Measurements from ENCODE around the gene LRMDA.

The LRMDA gene

GRCh38 chr10:75402486-75403143 lies 28.8 kb upstream of the LRMDA start:
- no peak for DNase-seq (ENCODE audit: low read depth in 2 of 2)

DNA sequence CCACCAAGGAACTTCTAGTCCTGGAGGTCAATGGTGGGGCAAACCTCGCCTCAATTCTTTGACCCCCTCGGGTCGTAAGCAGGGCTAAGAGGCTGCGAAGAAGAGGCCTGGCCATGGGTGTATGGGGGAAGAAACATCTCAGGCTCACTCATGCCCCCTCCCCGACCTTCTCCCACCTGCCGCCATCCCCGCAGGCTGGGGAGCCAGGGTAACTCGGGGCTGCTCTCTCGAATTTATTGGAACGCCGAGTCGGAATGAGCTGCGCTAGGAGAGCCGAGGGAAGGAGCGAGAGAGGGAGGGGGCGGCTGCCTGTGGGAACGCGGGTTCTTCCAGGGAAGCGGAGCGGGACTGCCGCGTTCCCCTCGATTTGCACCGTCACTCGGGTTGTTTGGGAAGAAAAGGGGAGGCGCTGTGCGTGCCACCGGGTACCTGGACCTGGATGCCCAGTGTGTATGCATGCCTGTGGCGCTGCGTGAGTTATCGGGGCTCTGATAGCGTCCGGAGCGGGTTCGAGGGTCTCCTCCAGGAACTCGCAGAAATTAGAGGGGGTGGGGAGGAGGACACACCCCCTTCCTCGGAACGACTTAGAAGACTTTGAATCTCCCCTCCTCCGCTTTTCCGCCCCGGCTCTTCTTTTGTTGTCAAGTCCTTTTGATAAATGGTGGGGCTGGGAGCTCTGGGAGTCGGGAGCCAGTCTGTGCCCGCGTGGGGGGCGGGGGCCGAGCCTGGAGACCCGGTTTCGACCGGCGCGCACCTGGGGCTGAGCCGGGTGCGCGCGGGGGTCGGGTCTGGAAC lies 28.1 kb upstream of the LRMDA start:
- DNase-seq (ENCODE audit: low read depth in 2 of 2): no peak

DNA sequence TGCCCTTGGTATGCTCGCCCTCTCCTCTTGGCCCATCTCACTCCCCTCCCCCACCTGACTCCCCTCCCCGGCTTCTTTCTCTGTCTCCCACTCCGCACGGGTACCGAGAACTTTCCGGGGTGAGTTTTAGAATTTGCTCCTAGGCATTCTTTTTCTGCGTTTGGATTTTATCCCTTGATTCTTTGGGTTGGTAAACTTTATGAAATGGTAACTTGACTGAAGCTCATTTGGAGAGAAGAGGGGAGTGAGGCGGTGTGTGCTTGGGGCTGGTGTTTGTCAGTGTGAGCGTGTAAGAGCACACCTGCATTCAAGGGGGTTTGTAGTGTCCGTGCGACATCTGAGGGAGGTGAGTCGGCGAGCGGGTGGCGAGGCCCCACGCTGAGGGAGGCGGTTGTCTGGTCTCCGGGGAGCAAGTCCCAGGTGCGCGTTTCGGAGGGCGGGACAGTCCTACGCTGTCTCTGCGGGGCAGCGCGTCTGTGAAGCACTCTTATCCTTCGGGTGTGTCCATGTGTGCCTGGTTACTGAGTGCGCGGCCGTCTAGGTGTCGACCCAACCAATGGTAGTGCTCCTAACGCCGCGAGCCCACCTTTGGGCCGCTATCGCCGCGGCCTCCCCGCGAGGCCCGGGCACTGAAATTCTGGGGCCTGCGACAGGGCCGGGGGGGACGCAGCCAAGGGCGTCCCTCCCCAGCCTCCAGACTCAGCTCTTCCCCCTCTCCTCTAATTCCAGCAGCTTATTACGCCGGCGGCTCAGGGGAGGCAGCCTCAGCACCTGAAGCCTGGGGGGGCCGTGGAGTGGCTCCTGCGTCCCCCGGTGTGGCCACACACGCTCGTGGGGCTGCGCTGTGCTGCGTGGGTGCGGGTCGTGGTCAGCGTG lies 27.2 kb upstream of the LRMDA start:
- no peak for DNase-seq (ENCODE audit: low read depth in 2 of 2)

DNA sequence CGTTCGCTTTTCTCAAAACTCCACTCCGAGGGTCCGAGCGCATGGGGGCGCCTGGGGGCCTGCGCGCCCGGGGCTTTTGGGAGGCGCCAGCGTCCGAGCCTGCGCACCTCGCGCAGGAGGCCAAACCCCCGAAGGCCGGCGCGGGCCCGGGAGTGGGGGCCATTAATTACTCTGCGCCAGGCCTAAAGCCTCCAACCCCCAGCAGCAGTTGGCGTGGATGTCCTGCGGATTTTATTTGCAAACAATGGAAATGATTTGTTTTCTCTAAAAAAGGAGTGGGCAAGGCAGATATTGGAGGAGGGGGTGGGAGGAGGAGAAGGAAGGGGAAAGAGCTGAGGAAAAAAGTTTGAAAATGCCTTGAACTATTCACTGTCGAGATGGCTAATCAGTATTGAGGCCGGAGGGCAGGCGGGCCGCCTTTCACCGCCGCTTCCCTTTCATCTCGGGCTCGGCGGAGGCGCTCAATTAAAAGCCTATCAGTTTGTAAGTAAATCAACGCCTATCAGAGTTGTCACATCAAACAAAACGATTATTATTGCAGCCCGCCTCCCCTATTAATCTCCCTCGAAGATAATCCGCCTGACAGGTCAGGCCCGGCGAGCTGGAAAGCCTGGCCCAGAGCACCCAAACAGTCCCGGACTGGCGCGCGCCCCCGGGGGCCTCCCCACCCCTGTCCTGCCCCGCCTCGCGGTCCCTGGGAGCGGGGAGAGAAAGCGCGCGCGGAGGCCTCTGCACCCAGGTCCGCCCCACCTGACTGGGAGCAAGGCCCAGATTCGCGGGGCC lies 26.4 kb upstream of the LRMDA start:
- DNase-seq (ENCODE audit: low read depth in 2 of 2): no peak

DNA sequence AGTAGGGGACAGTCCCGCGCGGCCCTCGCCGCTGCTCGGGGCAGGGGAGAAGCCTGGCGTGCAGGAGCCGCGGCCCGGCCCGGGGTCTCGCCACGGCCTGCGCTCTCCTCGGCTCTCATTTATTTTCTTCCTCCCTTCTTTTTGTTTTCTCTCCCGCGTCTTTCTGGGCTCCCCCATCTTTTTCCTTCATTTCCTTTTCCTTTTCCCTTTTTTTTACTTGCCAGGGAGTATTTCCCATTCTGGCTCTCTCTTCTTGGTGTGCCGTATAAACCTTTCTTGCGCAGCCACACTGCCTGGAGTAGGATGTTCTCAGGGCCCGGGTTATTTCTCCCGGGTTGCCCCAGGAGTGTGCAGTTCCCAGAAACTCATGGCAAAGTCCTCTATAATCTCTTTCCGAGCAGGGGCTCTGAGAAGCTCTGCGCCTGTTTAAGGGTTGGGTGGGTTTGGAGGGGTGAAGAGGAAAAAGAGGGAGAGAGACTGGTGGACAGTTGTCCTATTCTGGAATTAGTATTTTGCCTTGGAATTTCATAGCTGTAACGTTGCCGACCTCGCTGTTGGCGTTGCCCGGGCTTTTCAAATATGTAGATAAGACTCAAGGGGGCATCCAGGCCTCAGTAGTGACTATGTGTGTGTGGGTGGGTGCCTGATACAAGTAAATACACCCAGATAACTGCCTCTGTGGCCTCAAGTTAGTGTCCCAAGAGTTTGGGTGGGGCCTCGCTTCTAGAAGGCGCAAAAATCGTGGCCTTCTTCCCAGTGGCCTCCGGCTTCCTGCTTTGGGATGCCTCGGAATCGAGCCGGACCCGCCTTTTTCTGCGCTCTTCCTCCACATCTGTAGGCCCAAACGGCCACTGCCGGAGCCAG lies 25.6 kb upstream of the LRMDA start:
- DNase-seq (ENCODE audit: low read depth in 2 of 2): no peak

DNA sequence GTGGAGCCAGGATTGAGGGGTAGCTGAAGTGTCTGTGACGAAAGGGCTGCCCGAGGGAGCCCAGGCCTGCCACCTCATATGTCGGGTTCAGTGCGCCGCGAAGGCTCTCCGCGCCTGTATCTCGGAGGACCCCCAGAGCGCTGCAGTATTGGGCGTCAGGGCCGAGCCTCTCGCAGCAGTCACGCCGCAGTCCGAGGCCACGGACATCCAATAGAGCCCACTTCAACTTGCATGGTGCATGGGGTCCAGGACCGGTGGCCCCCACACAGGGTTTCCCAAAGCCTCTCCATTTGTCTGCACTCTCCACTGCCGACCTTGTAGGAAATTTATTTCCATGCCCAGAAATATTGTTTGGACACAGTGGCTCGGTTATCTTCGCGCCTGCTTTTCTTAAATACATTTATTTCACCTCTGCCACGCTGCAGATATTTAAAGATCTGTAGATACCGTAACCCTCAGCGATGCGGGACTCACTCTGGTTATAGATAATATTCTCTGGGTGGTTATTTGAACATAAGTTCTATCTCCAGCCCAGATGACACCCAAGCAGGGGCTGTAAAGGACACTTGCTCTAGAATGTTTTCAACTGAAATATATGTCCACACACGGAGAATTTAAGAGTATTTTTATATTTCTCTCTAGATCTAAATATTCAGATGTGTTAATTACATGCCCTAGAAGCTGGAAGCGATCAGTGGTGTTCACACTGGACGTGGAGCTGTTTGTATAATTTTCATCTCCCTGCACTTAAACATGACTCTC lies 24.8 kb upstream of the LRMDA start:
- no peak for DNase-seq (ENCODE audit: low read depth in 2 of 2)

DNA sequence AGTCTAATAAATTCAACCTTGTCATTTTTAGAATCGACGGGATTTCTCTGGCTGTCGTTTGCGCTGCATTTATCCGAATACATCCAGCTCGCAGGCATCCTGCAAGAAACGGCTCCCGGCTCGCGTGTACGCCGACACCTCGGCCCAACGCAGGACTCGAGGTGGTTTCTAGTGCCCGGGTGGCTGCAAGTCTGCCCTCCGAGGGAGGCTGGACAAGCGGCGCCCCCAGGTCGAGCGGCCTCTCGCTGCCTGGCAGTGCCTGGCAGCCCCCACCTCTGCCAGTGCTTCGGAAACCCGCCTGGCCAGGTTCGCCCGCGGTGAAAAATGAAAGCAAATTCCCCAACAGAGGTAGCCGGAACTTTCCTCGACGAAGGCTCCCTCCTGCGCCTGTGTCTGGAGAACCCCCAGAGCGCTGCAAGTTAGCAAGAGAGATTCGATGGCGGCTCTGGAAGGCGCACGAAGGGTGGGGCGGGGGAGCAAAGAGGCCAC lies 24.2 kb upstream of the LRMDA start:
- no peak for DNase-seq (ENCODE audit: low read depth in 2 of 2)

- DNase-seq (ENCODE audit: low read depth in 2 of 2): no peak
These were observed 23.5 kb upstream of the LRMDA start for GRCh38 chr10:75407713-75408508.

GRCh38 chr10:75408509-75408875 lies 22.9 kb upstream of the LRMDA start:
- DNase-seq (ENCODE audit: low read depth in 2 of 2): no peak

- no peak for DNase-seq (ENCODE audit: low read depth in 2 of 2)
These were observed 22.2 kb upstream of the LRMDA start for GRCh38 chr10:75408911-75409885.

GRCh38 chr10:75410132-75411005 lies 21.1 kb upstream of the LRMDA start:
- no peak for DNase-seq (ENCODE audit: low read depth in 2 of 2)

DNA sequence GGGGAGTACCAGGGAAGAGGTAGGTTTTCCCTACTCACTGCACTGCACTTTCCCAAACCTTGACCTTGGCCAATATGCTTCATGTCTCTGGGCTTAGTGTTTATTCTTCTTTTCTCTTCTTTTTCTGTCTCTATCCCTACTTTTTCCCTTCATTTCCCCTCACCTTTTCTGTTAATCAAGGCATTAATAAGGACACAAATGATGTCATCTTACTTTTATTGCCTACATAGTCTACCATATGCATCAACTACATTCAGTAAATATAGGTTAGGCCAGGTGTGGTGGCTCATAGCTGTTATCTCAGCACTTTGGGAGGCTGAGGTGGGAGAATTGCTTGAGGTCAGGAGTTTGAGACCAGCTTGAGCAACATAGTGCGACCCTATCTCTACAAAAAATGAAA lies 16.9 kb upstream of the LRMDA start:
- no peak for DNase-seq (ENCODE audit: low read depth in 2 of 2)

GRCh38 chr10:75417522-75417927 lies 13.9 kb upstream of the LRMDA start:
- no peak for DNase-seq (ENCODE audit: low read depth in 2 of 2)

GRCh38 chr10:75418293-75418692 lies 13.1 kb upstream of the LRMDA start:
- no peak for DNase-seq (ENCODE audit: low read depth in 2 of 2)

DNA sequence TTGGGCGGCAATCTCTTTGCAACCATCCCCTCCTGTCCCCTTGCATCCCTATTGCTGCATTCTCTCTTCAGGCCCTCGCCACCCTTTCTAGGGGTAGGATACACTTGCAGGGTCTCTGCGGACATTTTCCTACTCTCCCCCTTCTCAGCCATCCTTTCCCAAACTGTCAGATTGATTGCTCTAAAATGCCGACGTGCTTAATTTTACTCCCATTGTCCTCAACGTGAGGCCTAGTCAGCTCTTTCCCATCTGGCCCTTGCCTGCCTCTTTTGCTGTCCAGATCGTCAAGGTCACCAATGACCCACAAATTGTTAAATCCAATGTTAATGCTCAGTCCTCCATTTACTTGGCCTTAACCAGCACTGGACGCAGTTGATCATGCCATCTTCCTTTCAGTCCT lies 12.7 kb upstream of the LRMDA start:
- no peak for DNase-seq (ENCODE audit: low read depth in 2 of 2)

GRCh38 chr10:75422913-75423312 lies 8.5 kb upstream of the LRMDA start:
- DNase-seq (ENCODE audit: low read depth in 2 of 2): no peak

GRCh38 chr10:75424571-75424970 lies 6.9 kb upstream of the LRMDA start:
- DNase-seq (ENCODE audit: low read depth in 2 of 2): no peak
